HG03575 (cell line): ENCODE data around the gene CD74.
A peak's percentile ranks its signal among the peaks of the same experiment; 100 is the strongest.
"Not testable (repeated sequence)": the region's sequence is repeated elsewhere in the genome, so short reads cannot be mapped to it uniquely, and the experiment has no call there.

Experiments used
- ATAC-seq: cut with Tn5 transposase; IDR thresholded peaks from one replicate; pipeline ENCODE4 v1.9.1; 2021; ENCODE audit not compliant: unreplicated experiment, insufficient number of reproducible peaks, low FRiP score; ENCODE audit errors: extremely low read depth

The CD74 gene

GRCh38 chr5:150412319-150413175 lies at the start of gene CD74:
CD74 (minus strand) TSS chr5:150412910; CDS start chr5:150412749, 161 bp downstream.
- ATAC-seq, result peak; percentile 46

GRCh38 chr5:150461231-150461630 lies 48.5 kb upstream of the CD74 start:
- no peak for ATAC-seq

- ATAC-seq, result no peak
Measured at GRCh38 chr5:150460781-150461180, 48.1 kb upstream of the CD74 start.

GRCh38 chr5:150458802-150459557 lies 46.3 kb upstream of the CD74 start:
- ATAC-seq, result no peak

GRCh38 chr5:150457562-150458240 lies 45.0 kb upstream of the CD74 start:
- ATAC-seq, result no peak

GRCh38 chr5:150457121-150457520 lies 44.4 kb upstream of the CD74 start:
- ATAC-seq, result no peak

GRCh38 chr5:150454492-150455229 lies 42.0 kb upstream of the CD74 start:
- no peak for ATAC-seq

- ATAC-seq, result not testable (repeated sequence)
Measured at GRCh38 chr5:150454027-150454426, 41.3 kb upstream of the CD74 start.

GRCh38 chr5:150452914-150453313 lies 40.2 kb upstream of the CD74 start:
- ATAC-seq, result no peak

GRCh38 chr5:150451594-150451993 lies 38.9 kb upstream of the CD74 start:
- no peak for ATAC-seq

- peak; percentile 89 for ATAC-seq
Measured at GRCh38 chr5:150449517-150450339, 37.0 kb upstream of the CD74 start, which contains the start of gene RPS14. RPS14 (minus strand) TSS chr5:150449739; CDS start chr5:150447733, 2,006 bp downstream.

GRCh38 chr5:150448952-150449516 lies 36.3 kb upstream of the CD74 start:
- no peak for ATAC-seq

- no peak for ATAC-seq
Measured at GRCh38 chr5:150448334-150448733, 35.6 kb upstream of the CD74 start.

GRCh38 chr5:150447188-150447587 lies 34.5 kb upstream of the CD74 start:
- ATAC-seq, result no peak

GRCh38 chr5:150446583-150446982 lies 33.9 kb upstream of the CD74 start:
- ATAC-seq, result no peak

GRCh38 chr5:150446088-150446487 lies 33.4 kb upstream of the CD74 start:
- ATAC-seq, result no peak

- ATAC-seq, result no peak
Measured at GRCh38 chr5:150444770-150445169, 32.1 kb upstream of the CD74 start.
